K562 (cell line): Measurements from ENCODE around the gene ZDHHC8. TPM values are rescaled to one million over a fixed set of nuclear protein-coding genes. Genes with fewer than 3 reads are reported as not detected.

Experiments used
- CCAR2 ChIP-seq: fragments of 200-400 bp; formaldehyde crosslinking; IDR thresholded peaks from 2 replicates; pipeline ENCODE4 v1.6.1; 2017; ENCODE audit warnings: mild to moderate bottlenecking, low read depth, low read length
- ESRRB ChIP-seq: fragments of 250-450 bp; sonication (Bioruptor Pico); IDR thresholded peaks from 2 replicates; pipeline ENCODE4 v1.5.0; 2020; ENCODE audit warnings: mild to moderate bottlenecking, moderate library complexity, borderline replicate concordance
- GATA2 ChIP-seq: sonication (generic); formaldehyde crosslinking; IDR thresholded peaks from 2 replicates; pipeline ENCODE4 v1.4.0; 2020; ENCODE audit warnings: mild to moderate bottlenecking, missing genetic modification reagents
- HES1 ChIP-seq: fragments of 450-650 bp; IDR thresholded peaks from 2 replicates; pipeline ENCODE4 v1.6.1; 2016; ENCODE audit warnings: low read depth, mild to moderate bottlenecking, moderate library complexity
- IRF1 ChIP-seq: sonication (generic); formaldehyde crosslinking; IDR thresholded peaks from 2 replicates; pipeline ENCODE4 v1.8.0; 2022; ENCODE audit warnings: missing genetic modification reagents, mild to moderate bottlenecking, borderline replicate concordance
- MCM2 ChIP-seq: fragments of 450-650 bp; IDR thresholded peaks from 2 replicates; pipeline ENCODE4 v1.6.1; 2017; ENCODE audit warnings: low read depth, mild to moderate bottlenecking
- MXI1 ChIP-seq: IDR thresholded peaks from 2 replicates; pipeline ENCODE4 v1.6.1; 2011; ENCODE audit warnings: low read depth, mild to moderate bottlenecking, improper control_type of control experiment, low read length
- POLR2AphosphoS2 ChIP-seq: IDR thresholded peaks from 2 replicates; pipeline ENCODE4 v1.6.1; 2012; ENCODE audit warnings: low read length, improper control_type of control experiment
- PPARD ChIP-seq: fragments of 250-450 bp; sonication (Bioruptor Pico); IDR thresholded peaks from 2 replicates; pipeline ENCODE4 v1.8.0; 2022; ENCODE audit warnings: inconsistent platforms, mild to moderate bottlenecking, moderate library complexity
- RAD21 ChIP-seq, 2 experiments: fragments of 250-450 bp in 1 of 2; fragments of 450-650 bp in 1 of 2; sonication (Bioruptor Pico) in 1 of 2; formaldehyde crosslinking in 1 of 2; IDR thresholded peaks in 1 of 2; conservative IDR thresholded peaks in 1 of 2; 2 replicates each; pipeline versions ENCODE4 v1.4.0 to v1.8.0; 2020 to 2022; ENCODE audit warnings: mild to moderate bottlenecking in 2 of 2, moderate library complexity in 1 of 2
- RHOXF2B ChIP-seq: fragments of 250-450 bp; sonication (Bioruptor Pico); conservative IDR thresholded peaks from 2 replicates; pipeline ENCODE4 v1.5.1; 2021
- RREB1 ChIP-seq: fragments of 250-450 bp; sonication (Bioruptor Pico); IDR thresholded peaks from 2 replicates; pipeline ENCODE4 v1.4.0; 2020
- SFPQ ChIP-seq: fragments of 200-400 bp; formaldehyde crosslinking; IDR thresholded peaks from 2 replicates; pipeline ENCODE4 v1.6.1; 2017; ENCODE audit warnings: mild to moderate bottlenecking, low read depth, low read length, moderate library complexity
- XRCC3 ChIP-seq: fragments of 450-650 bp; IDR thresholded peaks from 2 replicates; pipeline ENCODE4 v1.6.1; 2017; ENCODE audit warnings: mild to moderate bottlenecking, moderate library complexity
- ZC3H8 ChIP-seq: fragments of 450-650 bp; IDR thresholded peaks from 2 replicates; pipeline ENCODE4 v1.6.1; 2017
- ZNF3 ChIP-seq: fragments of 250-450 bp; sonication (Bioruptor Pico); IDR thresholded peaks from 2 replicates; pipeline ENCODE4 v1.5.0; 2021; ENCODE audit warnings: mild to moderate bottlenecking, moderate library complexity
- ZNF584 ChIP-seq: fragments of 200-800 bp; sonication (Bioruptor generic); IDR thresholded peaks from 2 replicates; pipeline ENCODE4 v1.6.1; 2016; ENCODE audit warnings: low read depth, mild to moderate bottlenecking, missing genetic modification characterization, missing compliant biosample characterization
- ZNF699 ChIP-seq: fragments of 250-450 bp; sonication (Bioruptor Pico); IDR thresholded peaks from 2 replicates; pipeline ENCODE4 v1.8.0; 2021; ENCODE audit warnings: mild to moderate bottlenecking, moderate library complexity; ENCODE audit not compliant: insufficient replicate concordance
- polyA plus RNA-seq, 8 experiments: library from polyadenylated mRNA; depleted of rRNA in 4 of 8; stranded (reverse) in 5 of 8; unstranded in 3 of 8; fragments of >200 nt; fragmentation: Nextera tagmentation in 2 of 8; fragmentation: Illumina TruSeq in 1 of 8; extraction: Ambion mirVana in 2 of 8; extraction: Trizol in 1 of 8; gene quantifications; 2 replicates each; pipeline versions ENCODE4 v1.2.1 to v1.2.3, GENCODE V29; 2011 to 2014; ENCODE audit warnings: inconsistent platforms in 1 of 8, missing spikeins in 1 of 8
- total RNA-seq, 7 experiments: library from RNA; depleted of rRNA in 6 of 7; stranded (reverse); fragments of >200 nt in 6 of 7; fragmentation: Illumina TruSeq in 2 of 7; extraction: Trizol in 2 of 7; gene quantifications; 2 replicates each; pipeline versions ENCODE4 v1.2.1 to v1.2.3, GENCODE V29; 2011 to 2021; ENCODE audit warnings: low replicate concordance in 1 of 7

Gene ZDHHC8
- total and polyA plus RNA-seq, 9 of the 15 experiments (the other 6 are each of a cell fraction or from before 2014, with no cell fraction given): 0.04 to 109 (median 16.4) TPM

DNA sequence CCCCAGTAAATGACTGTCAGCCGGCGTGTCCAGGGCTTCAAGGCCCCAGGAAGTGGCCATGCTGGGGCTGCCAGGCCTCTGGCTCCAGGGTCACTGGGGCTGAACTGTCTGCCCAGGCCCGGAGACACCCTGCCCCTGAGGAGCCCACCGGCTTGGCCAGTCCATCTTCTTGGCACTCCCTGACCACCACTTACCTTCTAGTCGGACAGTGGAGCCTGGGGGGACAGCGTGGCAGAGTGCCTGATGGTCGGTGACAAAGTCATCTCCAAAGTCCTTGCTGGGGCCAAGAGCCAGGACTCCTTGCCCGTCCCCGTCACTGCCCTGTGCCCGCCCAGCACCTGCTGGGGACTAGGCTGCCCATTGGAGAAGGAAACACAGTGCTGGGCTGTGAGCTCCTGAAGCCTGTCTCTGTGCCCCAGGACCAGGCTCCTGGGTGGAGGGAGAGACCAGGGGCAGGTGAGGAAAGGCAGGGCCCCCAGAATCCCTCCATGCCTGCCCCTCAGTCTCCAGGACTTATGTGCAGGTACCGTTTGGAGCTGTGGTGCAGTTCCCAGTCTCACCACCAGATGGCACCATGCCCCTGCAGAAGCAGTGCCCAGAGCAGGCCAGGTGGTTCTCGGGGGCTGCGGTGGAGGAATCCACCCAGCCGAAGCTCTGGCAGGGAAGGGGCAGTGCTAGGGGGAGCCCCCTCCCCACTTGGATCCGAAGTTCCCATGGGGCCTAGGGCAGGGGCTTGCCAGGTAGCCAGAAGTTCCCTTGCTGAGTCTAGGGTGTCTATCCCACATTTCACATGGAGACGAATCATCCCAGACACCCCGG is 25.2 kb downstream of the ZDHHC8 start (continued):
- TF ChIP-seq RHOXF2B (CRISPR knock-in tag): peak; percentile 93; the same call in 1 of the 2 replicates
- TF ChIP-seq POLR2AphosphoS2: no peak
- TF ChIP-seq ZNF699 (CRISPR knock-in tag): peak; percentile 63
- no peak for TF ChIP-seq GATA2 (CRISPR knock-in tag)
- no peak for TF ChIP-seq MCM2
- no peak for TF ChIP-seq MXI1
- TF ChIP-seq ZNF3: no peak
- no peak for TF ChIP-seq CCAR2
- TF ChIP-seq ESRRB (CRISPR knock-in tag): no peak
- no peak for TF ChIP-seq HES1
- TF ChIP-seq ZNF584 (CRISPR knock-in tag): no peak
- peak; percentile 100 for TF ChIP-seq RAD21 (CRISPR knock-in tag; conservative IDR thresholded peaks at IDR 0.05 in 1 of 2, IDR thresholded peaks at IDR 0.05 in 1 of 2)
- peak; percentile 94 for TF ChIP-seq RREB1 (CRISPR knock-in tag)
- no peak for TF ChIP-seq SFPQ
- no peak for TF ChIP-seq ZC3H8
- no peak; the same call in 1 of the 2 replicates for TF ChIP-seq PPARD (CRISPR knock-in tag)
- TF ChIP-seq XRCC3: no peak
- no peak for TF ChIP-seq IRF1 (CRISPR knock-in tag)
